HT1080 (cell line): ENCODE data around the gene CCDC9. TPM values are rescaled to one million over a fixed set of nuclear protein-coding genes. Genes with fewer than 3 reads are reported as not detected.

ENCODE experiments used
- small RNA-seq: library from RNA; depleted of rRNA; stranded (forward); fragments of <200 nt; gene quantifications from one replicate; pipeline ENCODE3, GENCODE V24; 2014
- total RNA-seq: library from RNA; depleted of rRNA; stranded (reverse); fragments of >200 nt; shearing (Covaris generic); gene quantifications from 2 replicates; pipeline ENCODE4 v1.2.3, GENCODE V29; 2014; rRNA removed

The CCDC9 gene
- total RNA-seq, 1 experiment from 2014 or later: 3.6 TPM

Small RNA genes lying within 50 kb of the gene (small RNA-seq; reads per million reads assigned to genes)
- not detected for gene MIR3190

Other genes starting within 250 kb of the CCDC9 start
- gene NPAS1, start 236.7 kb upstream of the CCDC9 start, total RNA-seq: not detected in 2 replicates
- 62.1 and 69.4 TPM in 2 replicates for gene TMEM160, start 207.9 kb upstream of the CCDC9 start, total RNA-seq
- 17.6 and 17.8 TPM in 2 replicates for gene ZC3H4, start 142.7 kb upstream of the CCDC9 start, total RNA-seq
- 181 and 200 TPM in 2 replicates for gene SAE1, start 125.7 kb upstream of the CCDC9 start, total RNA-seq
- 36.6 and 43.9 TPM in 2 replicates for gene BBC3, start 25.3 kb upstream of the CCDC9 start, total RNA-seq
- 1.5 and 4.0 TPM in 2 replicates for gene INAFM1, start 18.4 kb downstream of the CCDC9 start, total RNA-seq
- 0.03 TPM in 1 of 2 replicates, not detected in the other for gene C5AR1, start 53.3 kb downstream of the CCDC9 start, total RNA-seq
- gene C5AR2, start 75.7 kb downstream of the CCDC9 start, total RNA-seq: 0.30 TPM in 1 of 2 replicates, not detected in the other
- gene DHX34, start 92.8 kb downstream of the CCDC9 start, total RNA-seq: 25.9 and 26.8 TPM in 2 replicates
- 3.2 and 6.3 TPM in 2 replicates for gene MEIS3, start 163.0 kb downstream of the CCDC9 start, total RNA-seq
- gene SLC8A2, start 215.4 kb downstream of the CCDC9 start, total RNA-seq: not detected in 2 replicates
- 8.3 and 20.9 TPM in 2 replicates for gene KPTN, start 227.7 kb downstream of the CCDC9 start, total RNA-seq